ENCODE measurements around the gene RAPGEF1.

The RAPGEF1 gene

GRCh38 chr9:131704988-131705387 lies 34.9 kb downstream of the RAPGEF1 start:
- DNase-seq (ENCODE audit: low read depth) = no peak

GRCh38 chr9:131704141-131704983 lies 35.5 kb downstream of the RAPGEF1 start:
- no peak for DNase-seq (ENCODE audit: low read depth)

GRCh38 chr9:131703697-131704096 lies 36.2 kb downstream of the RAPGEF1 start:
- no peak for DNase-seq (ENCODE audit: low read depth)

GRCh38 chr9:131702911-131703310 lies 37.0 kb downstream of the RAPGEF1 start:
- no peak for DNase-seq (ENCODE audit: low read depth)

GRCh38 chr9:131701789-131702337 lies 38.0 kb downstream of the RAPGEF1 start:
- no peak for DNase-seq (ENCODE audit: low read depth)

GRCh38 chr9:131701436-131701781 lies 38.5 kb downstream of the RAPGEF1 start:
- no peak for DNase-seq (ENCODE audit: low read depth)

- DNase-seq (ENCODE audit: low read depth) = no peak
These were observed 39.0 kb downstream of the RAPGEF1 start for GRCh38 chr9:131700765-131701435.

GRCh38 chr9:131700076-131700475 lies 39.8 kb downstream of the RAPGEF1 start:
- no peak for DNase-seq (ENCODE audit: low read depth)

GRCh38 chr9:131698618-131698985 lies 41.3 kb downstream of the RAPGEF1 start:
- DNase-seq (ENCODE audit: low read depth) = no peak

- no peak for DNase-seq (ENCODE audit: low read depth)
These were observed 41.8 kb downstream of the RAPGEF1 start for GRCh38 chr9:131697908-131698617.

- DNase-seq (ENCODE audit: low read depth) = no peak
These were observed 42.8 kb downstream of the RAPGEF1 start for GRCh38 chr9:131697097-131697496.

- no peak for DNase-seq (ENCODE audit: low read depth)
These were observed 43.9 kb downstream of the RAPGEF1 start for GRCh38 chr9:131695836-131696460.

- DNase-seq (ENCODE audit: low read depth) = no peak
These were observed 44.5 kb downstream of the RAPGEF1 start for GRCh38 chr9:131695366-131695765.

GRCh38 chr9:131693651-131694597 lies 46.0 kb downstream of the RAPGEF1 start:
- DNase-seq (ENCODE audit: low read depth) = no peak

- no peak for DNase-seq (ENCODE audit: low read depth)
These were observed 47.0 kb downstream of the RAPGEF1 start for GRCh38 chr9:131692612-131693562.

GRCh38 chr9:131691969-131692611 lies 47.8 kb downstream of the RAPGEF1 start:
- no peak for DNase-seq (ENCODE audit: low read depth)

GRCh38 chr9:131690941-131691573 lies 48.8 kb downstream of the RAPGEF1 start:
- DNase-seq (ENCODE audit: low read depth) = no peak

- DNase-seq (ENCODE audit: low read depth) = no peak
These were observed 49.4 kb downstream of the RAPGEF1 start for GRCh38 chr9:131690462-131690861.

- no peak for DNase-seq (ENCODE audit: low read depth)
These were observed 51.5 kb downstream of the RAPGEF1 start for GRCh38 chr9:131688377-131688776.
